Endothelial cell of umbilical vein (primary cell): ENCODE results near the gene NEUROD1. TPM values are rescaled to one million over a fixed set of nuclear protein-coding genes. Genes with fewer than 3 reads are reported as not detected.

Experiments
- BruUV-seq: library from RNA; stranded (reverse); fragments of 400-500 nt; replicated peaks from 2 replicates; lab custom pipeline; 2021; lab: Mats Ljungman, UMichigan
- CTCF ChIA-PET: fragments of 300-600, 350-600 bp; sonication (Branson Sonifier 250); formaldehyde crosslinking; loops from one replicate; lab custom pipeline; 2021; ENCODE audit warnings: antibody characterized with exemption, inconsistent platforms; lab: Charles Lee
- POLR2A ChIA-PET: fragments of 300-600, 350-600 bp; sonication (Branson Sonifier 250); formaldehyde crosslinking; loops from one replicate; lab custom pipeline; 2021; ENCODE audit warnings: antibody characterized with exemption, inconsistent platforms; lab: Charles Lee
- DNase-seq: peaks from one replicate; pipeline ENCODE4 v3.0.0-alpha.2; 2011; ENCODE audit warnings: low read depth, low spot score
- FAIRE-seq: peaks from 2 replicates; lab custom pipeline; 2011; peaks lifted over from hg19 to GRCh38; lab: Jason Lieb, UNC
- H2AFZ ChIP-seq: 2 replicates; pipeline ENCODE4 v1.6.0; 2012; ENCODE audit warnings: low read depth, low read length, control low read depth, inconsistent platforms
- H3K27ac ChIP-seq: 2 replicates; pipeline ENCODE4 v1.5.1; 2011; ENCODE audit warnings: low read depth, mild to moderate bottlenecking, control low read depth, low read length, moderate library complexity; ENCODE audit not compliant: insufficient read depth
- H3K27me3 ChIP-seq, 2 experiments: 2 replicates each; pipeline versions ENCODE4 v1.6.0 to v1.6.1; 2011; ENCODE audit warnings: low read length in 2 of 2, mixed read lengths in 1 of 2; ENCODE audit not compliant: control insufficient read depth in 2 of 2, insufficient read depth in 2 of 2
- H3K36me3 ChIP-seq, 2 experiments: 2 replicates in 1 of 2; 3 replicates in 1 of 2; pipeline ENCODE4 v1.5.1; 2011; ENCODE audit warnings: low read length in 2 of 2, mild to moderate bottlenecking in 1 of 2, moderate library complexity in 1 of 2; ENCODE audit not compliant: control insufficient read depth in 2 of 2, insufficient read depth in 2 of 2; ENCODE audit errors: extremely low read depth in 1 of 2
- H3K4me1 ChIP-seq: 3 replicates; pipeline ENCODE4 v1.5.1; 2011; ENCODE audit warnings: mild to moderate bottlenecking, low read length; ENCODE audit not compliant: control insufficient read depth, insufficient read depth; ENCODE audit errors: extremely low read depth
- H3K4me2 ChIP-seq: 2 replicates; pipeline ENCODE4 v1.6.1; 2011; ENCODE audit warnings: low read length, control low read depth, mixed read lengths; ENCODE audit not compliant: insufficient read depth
- H3K4me3 ChIP-seq, 3 experiments: fragments of 200-600 bp in 1 of 3; sonication (generic), shearing (Covaris generic) in 1 of 3; replicated peaks in 1 of 3; 2 replicates each; pipeline ENCODE4 v1.5.1; 2011 to 2016; ENCODE audit warnings: control low read depth in 3 of 3, low read length in 3 of 3, mild to moderate bottlenecking in 2 of 3, inconsistent platforms in 1 of 3, low read depth in 1 of 3, moderate library complexity in 1 of 3; ENCODE audit not compliant: insufficient read depth in 1 of 3
- H3K79me2 ChIP-seq: 2 replicates; pipeline ENCODE4 v1.6.0; 2012; ENCODE audit warnings: low read length, inconsistent platforms; ENCODE audit not compliant: control insufficient read depth, insufficient read depth
- H3K9ac ChIP-seq: replicated peaks from 2 replicates; pipeline ENCODE3; 2011; ENCODE audit warnings: low read length, control low read depth; ENCODE audit not compliant: insufficient read depth; ENCODE audit errors: extremely low read depth
- H3K9me1 ChIP-seq: replicated peaks from 3 replicates; pipeline ENCODE4 v1.6.0; 2011; ENCODE audit warnings: mild to moderate bottlenecking, low read length; ENCODE audit not compliant: control insufficient read depth, insufficient read depth; ENCODE audit errors: extremely low read depth
- H3K9me3 ChIP-seq: replicated peaks from 2 replicates; pipeline ENCODE4 v1.5.1; 2012; ENCODE audit warnings: low read length, inconsistent platforms; ENCODE audit not compliant: control insufficient read depth, insufficient read depth
- H4K20me1 ChIP-seq: replicated peaks from 2 replicates; pipeline ENCODE3; 2011; ENCODE audit warnings: mild to moderate bottlenecking, low read length; ENCODE audit not compliant: control insufficient read depth, insufficient read depth; ENCODE audit errors: extremely low read depth
- EZH2 ChIP-seq: IDR thresholded peaks from 2 replicates; pipeline ENCODE4 v1.6.1; 2012; ENCODE audit warnings: borderline replicate concordance, low read depth, mild to moderate bottlenecking, moderate library complexity, low read length, inconsistent platforms; ENCODE audit not compliant: severe bottlenecking
- FOS ChIP-seq: IDR thresholded peaks from 2 replicates; pipeline ENCODE4 v1.6.1; 2011; ENCODE audit warnings: mild to moderate bottlenecking, low read length, moderate library complexity, borderline replicate concordance; ENCODE audit not compliant: insufficient read depth
- GATA2 ChIP-seq: IDR thresholded peaks from 2 replicates; pipeline ENCODE4 v1.7.0; 2011; ENCODE audit warnings: low read depth, mild to moderate bottlenecking, moderate library complexity, mixed read lengths, low read length; ENCODE audit not compliant: insufficient read length, insufficient read depth
- JUN ChIP-seq: IDR thresholded peaks from 2 replicates; pipeline ENCODE4 v1.6.1; 2011; ENCODE audit warnings: borderline replicate concordance, low read depth; ENCODE audit not compliant: insufficient read length, insufficient read depth
- MYC ChIP-seq: IDR thresholded peaks from one replicate; pipeline ENCODE4 v1.6.1; 2011; ENCODE audit warnings: mild to moderate bottlenecking, low read depth, low read length
- POLR2A ChIP-seq: IDR thresholded peaks from 2 replicates; pipeline ENCODE4 v1.6.1; 2012; ENCODE audit warnings: low read depth, mild to moderate bottlenecking, control low read depth, low read length
- POLR2AphosphoS5 ChIP-seq: IDR thresholded peaks from 2 replicates; pipeline ENCODE4 v1.6.1; 2012; ENCODE audit warnings: low read depth, mild to moderate bottlenecking, control low read depth, low read length, moderate library complexity; ENCODE audit not compliant: insufficient read depth
- dilution Hi-C: fragments of 300-500 bp; cut with MboI; formaldehyde crosslinking; loops from one replicate; pipeline ENCODE4 v1.15.0; 2019; ENCODE audit warnings: low sequenced_read_pairs; ENCODE audit not compliant: extremely low pct_ligation_motif_present
- intact Hi-C: fragments of 100-400 bp; cut with micrococcal nuclease; formaldehyde crosslinking; loops from one replicate; pipeline ENCODE4 v1.10.0; 2022
- polyA plus RNA-seq, 4 experiments: library from polyadenylated mRNA; depleted of rRNA in 3 of 4; stranded (reverse) in 3 of 4; unstranded in 1 of 4; fragments of >200 nt; gene quantifications; 2 replicates each; pipeline versions ENCODE4 v1.2.1 to v1.2.3, GENCODE V29; 2011 to 2012; ENCODE audit warnings: missing spikeins in 1 of 4
- total RNA-seq: library from RNA; stranded (reverse); gene quantifications from 2 replicates; pipeline ENCODE4 v1.2.3, GENCODE V29; 2021
- TF ChIP-seq, protein P1 (sequence below), 2 donors: IDR thresholded peaks; 1 replicate in 1 of 2; 2 replicates in 1 of 2; pipeline ENCODE4 v1.5.1; 2011; ENCODE audit warnings: low read length in 2 of 2, mild to moderate bottlenecking in 2 of 2, moderate library complexity in 2 of 2, control low read depth in 1 of 2, inconsistent platforms in 1 of 2, low read depth in 1 of 2; ENCODE audit not compliant: insufficient read depth in 1 of 2; ENCODE audit errors: extremely low read depth in 1 of 2
- TF ChIP-seq, protein P2 (sequence below): IDR thresholded peaks from 2 replicates; pipeline ENCODE4 v1.6.1; 2011; ENCODE audit not compliant: insufficient read depth, insufficient read length

Gene NEUROD1
- total and polyA plus RNA-seq, 2 donors (not counting 3 experiments of a cell fraction or from before 2014, with no cell fraction given) = not detected

DNA sequence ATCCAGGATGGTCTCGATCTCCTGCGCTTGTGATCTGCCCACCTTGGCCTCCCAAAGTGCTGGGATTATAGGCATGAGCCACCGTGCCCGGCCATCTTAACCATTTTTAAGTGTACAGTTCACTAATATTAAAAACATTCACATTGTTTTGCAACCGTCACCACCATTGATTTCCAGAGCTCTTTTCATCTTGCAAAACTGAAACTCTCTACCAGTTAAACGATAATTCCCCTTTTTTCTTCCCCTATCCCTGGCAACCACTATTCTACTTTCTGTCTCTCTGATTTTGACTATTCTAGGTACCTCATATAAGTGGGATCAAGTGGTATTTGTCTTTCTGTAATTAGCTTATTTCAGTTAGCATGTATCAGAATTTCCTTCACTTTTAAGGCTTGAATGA, 16.8 kb upstream of the NEUROD1 start:
- ChIA-PET POLR2A (no interaction called here), CTCF (interaction anchor here (1.3 kb wide), 1 partner anchor 18 kb away, joined by 4 read pairs; no protein-coding TSS in a partner anchor)
- Histone ChIP-seq H2AFZ (no peak overlapping the region), H3K36me3 (no peaks in the 10 kb centered on the region), H3K27ac (no peak overlapping the region), H4K20me1 (no peaks in the 10 kb centered on the region), H3K79me2 (no peaks in the 10 kb centered on the region), H3K9me3 (no peaks in the 10 kb centered on the region), H3K27me3 (peaks cover 0 to 2% of the 10 kb centered on the region in 2 experiments), H3K4me2 (no peak overlapping the region), H3K9ac (no peak overlapping the region), H3K4me3 (no peak overlapping the region), H3K9me1 (no peaks in the 10 kb centered on the region), H3K4me1 (no peaks in the 10 kb centered on the region)
- FAIRE-seq (no peak), DNase-seq (no peak)
- intact Hi-C loops = no loop called here
- dilution Hi-C loops = no loop called here
- no TSS peak for BruUV-seq
- TF ChIP-seq GATA2 (no peak), POLR2AphosphoS5 (no peak), POLR2A (no peak), EZH2 (no peak), JUN (no peak), FOS (no peak), MYC (no peak)
- TF ChIP-seq, protein P1, sequence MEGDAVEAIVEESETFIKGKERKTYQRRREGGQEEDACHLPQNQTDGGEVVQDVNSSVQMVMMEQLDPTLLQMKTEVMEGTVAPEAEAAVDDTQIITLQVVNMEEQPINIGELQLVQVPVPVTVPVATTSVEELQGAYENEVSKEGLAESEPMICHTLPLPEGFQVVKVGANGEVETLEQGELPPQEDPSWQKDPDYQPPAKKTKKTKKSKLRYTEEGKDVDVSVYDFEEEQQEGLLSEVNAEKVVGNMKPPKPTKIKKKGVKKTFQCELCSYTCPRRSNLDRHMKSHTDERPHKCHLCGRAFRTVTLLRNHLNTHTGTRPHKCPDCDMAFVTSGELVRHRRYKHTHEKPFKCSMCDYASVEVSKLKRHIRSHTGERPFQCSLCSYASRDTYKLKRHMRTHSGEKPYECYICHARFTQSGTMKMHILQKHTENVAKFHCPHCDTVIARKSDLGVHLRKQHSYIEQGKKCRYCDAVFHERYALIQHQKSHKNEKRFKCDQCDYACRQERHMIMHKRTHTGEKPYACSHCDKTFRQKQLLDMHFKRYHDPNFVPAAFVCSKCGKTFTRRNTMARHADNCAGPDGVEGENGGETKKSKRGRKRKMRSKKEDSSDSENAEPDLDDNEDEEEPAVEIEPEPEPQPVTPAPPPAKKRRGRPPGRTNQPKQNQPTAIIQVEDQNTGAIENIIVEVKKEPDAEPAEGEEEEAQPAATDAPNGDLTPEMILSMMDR (IDR thresholded peaks at IDR 0.05; ENCODE audit: extremely low read depth in 1 of 2, insufficient read depth in 1 of 2, low read depth in 1 of 2, low read length in 2 of 2) = no peak
- TF ChIP-seq, protein P2, sequence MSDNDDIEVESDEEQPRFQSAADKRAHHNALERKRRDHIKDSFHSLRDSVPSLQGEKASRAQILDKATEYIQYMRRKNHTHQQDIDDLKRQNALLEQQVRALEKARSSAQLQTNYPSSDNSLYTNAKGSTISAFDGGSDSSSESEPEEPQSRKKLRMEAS = no peak
